CD4-positive, alpha-beta T cell treated with Interleukin-2 at 100 ng/mL for 4 hours (primary cell): ENCODE measurements around the gene ERICH6B.
A peak's percentile ranks its signal among the peaks of the same experiment; 100 is the strongest.

Source experiments
- DNase-seq: peaks from one replicate; pipeline ENCODE4 v3.0.0-alpha.2; 2020; ENCODE audit warnings: low spot score

ERICH6B gene

DNA sequence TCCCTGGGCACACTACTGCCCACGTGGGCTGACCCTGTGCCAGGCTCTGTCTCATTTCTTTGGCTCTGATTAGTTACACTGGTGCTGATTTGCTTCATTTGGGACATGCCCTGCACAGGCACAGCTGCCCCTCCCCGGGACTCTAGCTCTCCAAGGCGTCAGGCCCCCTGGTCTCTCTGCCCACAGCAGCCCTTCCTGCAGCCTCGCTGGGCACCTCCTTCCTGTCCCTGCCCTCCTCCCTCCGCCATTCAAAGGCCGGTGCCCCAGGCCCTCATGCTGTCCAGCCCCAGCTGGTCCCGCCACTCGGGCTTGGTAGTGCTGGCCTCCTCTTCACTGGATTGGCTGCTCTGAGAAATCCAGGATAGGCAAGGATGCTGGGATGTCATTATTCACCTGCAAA is 73.1 kb downstream of the ERICH6B start:
- DNase-seq = no peak

DNA sequence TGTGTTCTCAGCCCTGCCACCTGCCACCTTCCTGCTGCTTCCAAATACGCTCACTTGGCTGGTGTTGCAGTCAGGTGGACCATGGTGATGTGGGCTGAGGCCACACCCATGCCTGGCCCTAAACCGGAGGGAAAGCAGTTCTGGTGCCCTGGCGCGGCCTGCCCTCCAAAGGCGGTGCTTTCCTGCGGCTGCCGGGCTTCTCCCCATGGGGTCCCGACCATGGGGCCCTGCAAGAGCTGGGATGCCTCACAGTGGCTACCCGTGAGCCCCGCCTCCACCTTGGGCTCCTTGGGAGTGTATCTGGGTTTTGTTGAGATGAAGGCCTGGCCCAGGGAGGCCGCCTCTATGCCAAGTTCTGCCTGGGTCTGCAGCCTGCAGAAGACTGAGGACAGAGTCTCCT is 73.7 kb downstream of the ERICH6B start:
- no peak for DNase-seq

DNA sequence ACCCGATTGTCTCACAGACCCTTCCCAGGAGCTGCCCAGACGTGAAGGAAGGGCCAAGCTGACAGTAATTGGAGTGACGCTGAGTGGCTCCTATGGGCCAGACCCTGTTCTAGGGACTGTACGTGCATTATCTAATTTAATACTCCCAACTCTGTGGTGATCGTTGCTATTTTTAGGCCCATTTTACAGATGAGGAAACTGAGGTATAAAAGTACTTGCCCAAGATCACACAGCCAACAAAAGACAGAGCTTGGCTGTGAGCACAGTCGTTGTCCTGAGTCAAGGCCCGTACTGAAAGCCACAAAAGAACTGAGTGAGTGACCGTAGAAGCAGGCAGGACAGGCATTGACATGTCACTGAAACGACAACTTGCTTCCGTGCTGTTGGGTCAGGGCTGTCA is 74.7 kb downstream of the ERICH6B start:
- no peak for DNase-seq

DNA sequence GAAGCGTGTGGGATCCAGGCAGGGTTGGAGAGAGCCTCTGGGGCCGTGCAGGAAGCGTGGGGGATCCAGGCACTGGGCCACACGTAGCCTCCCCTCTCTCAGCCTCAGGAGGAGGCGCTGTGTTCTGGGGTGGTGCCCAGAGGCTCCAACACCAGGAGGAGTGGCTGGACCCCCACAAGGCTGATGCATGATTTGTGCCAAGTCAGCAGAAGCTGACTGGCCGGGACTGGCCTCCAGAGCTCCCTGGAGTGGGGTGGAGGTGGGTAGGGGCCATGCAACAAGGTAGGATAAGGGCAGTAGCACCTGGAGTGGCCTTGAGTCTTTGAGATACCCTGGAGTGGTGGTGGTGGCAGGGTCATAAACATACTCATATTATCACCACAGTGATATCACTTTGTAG is 75.3 kb downstream of the ERICH6B start:
- no peak for DNase-seq

DNA sequence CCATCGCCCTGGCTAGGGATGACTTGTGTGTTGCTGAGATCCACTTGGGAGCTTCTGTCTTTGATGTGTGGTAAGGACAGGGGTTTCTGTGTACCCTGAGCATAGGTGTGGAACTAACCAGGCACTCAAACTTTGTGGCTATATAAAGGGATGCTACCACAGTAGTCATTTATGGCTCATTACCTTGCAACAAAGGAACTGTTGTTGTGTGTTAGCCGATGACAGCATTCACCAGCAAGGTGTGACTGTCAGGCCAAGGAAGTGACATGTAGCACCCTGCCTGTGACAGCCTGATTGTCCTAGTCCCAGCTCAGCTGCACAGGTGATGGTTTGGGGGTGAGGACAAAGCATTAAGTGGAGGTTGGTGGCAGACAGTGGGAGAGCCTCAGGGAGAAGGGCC is 77.2 kb downstream of the ERICH6B start:
- no peak for DNase-seq

DNA sequence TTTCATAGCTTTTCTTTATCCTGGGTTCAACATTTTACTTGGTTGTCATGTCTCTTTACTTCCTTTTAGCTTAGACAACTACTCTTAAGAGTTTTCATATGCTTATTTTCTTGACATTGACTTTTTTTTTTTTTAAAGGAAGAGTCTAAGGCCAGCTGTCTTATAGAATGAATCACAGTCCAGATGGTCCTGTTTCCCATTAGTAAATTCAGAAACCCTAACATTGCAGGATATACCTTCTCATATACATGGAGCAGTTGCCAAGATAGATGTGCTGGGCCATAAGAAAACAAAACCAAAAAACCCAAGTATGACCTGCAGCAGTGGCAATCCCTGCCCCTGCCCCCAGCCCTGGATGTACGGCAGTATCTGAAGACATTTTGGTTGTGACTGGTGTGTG is 78.0 kb downstream of the ERICH6B start:
- no peak for DNase-seq

DNA sequence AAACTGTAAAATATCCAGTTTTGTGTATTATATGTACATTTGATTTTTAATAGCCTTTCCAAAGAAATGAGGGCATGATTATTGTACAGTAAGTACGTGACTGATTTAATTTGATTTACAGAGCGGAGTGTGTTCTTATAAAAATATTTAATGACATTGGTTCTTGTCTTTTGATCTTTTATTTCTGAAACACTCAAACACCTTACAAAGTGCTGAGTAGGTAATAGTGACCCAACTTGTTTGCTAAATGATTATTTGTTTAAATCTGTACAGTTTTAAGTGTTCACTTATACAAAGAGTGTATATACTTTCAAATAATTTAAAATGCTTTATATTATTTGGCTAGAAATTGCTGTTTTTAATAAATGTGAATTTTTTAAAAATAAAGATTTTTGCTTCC is 79.3 kb downstream of the ERICH6B start:
- DNase-seq = no peak

- no peak for DNase-seq
Measured at GRCh38 chr13:45534604-45535003, 80.9 kb downstream of the ERICH6B start.

DNA sequence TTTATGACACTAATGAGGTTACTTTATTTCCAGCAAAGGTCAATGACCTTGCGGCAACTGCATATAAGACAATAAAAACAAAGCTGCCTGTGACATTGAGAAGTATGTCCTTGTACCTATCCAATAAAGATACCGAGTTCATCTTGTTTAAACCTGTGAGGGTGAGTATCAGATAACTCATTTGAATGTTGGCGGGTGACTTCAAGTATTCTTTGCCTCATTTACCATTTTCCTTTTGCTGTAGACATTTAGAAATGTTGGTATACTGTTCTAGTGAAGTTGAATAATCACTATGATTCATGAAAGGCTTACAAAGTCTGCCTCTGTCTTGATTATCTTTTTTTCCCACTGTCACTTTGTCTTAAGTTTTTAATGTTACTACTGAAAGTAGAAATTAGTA is 85.8 kb downstream of the ERICH6B start:
- no peak for DNase-seq

DNA sequence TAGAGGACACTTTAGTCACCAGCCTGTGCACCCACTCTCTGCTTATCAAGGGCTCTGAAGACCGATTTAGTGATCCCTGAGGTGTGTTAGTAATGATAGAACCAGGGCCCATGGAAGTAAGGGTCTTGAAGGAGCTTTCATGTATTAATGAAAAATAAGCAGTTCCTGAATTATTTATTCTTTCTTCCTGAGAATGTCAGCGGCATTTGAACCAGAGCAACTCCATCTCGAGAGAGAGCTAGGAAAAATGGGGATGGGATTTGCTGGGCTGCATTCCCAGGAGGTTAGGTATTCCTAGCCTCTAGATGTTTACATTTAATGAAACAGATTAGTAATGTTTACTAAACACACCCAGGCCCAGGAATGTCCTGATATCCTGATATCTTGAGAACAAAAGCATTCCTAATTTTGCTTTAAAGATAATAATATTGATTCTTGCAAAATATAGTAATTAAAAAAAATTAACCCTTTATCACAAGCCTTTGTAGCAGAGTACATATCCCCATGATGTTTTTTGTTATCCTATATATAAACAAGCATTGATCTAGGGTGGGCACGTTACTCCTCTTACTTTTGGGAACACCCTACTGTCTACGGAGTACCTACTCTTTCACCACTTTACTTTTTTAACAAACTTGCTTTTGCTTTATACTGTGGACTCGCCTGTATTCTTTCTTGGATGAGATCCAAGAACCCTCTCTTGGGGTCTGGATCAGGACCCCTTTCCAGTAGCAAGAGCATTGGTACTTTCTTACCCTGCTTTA is 87.7 kb downstream of the ERICH6B start:
- DNase-seq = no peak

DNA sequence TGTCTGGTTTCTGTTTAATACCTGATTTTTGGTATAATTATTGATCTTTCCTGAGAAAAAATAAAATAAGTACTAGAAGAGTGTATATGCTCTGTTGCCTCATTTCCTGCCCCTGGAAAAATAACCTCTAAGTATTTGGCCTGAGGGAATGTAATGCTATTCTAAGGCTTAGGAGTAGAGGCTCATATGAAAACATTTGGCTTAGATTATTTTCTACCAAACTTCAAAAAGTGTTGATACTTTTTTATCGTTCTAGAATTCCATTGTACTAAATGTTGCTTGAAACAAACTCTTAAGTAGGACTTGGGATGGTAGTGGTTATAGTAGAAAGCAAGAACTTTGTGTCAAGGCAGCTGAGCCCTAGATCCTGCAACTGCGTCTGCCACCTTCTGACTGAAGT is 93.0 kb downstream of the ERICH6B start:
- no peak for DNase-seq

DNA sequence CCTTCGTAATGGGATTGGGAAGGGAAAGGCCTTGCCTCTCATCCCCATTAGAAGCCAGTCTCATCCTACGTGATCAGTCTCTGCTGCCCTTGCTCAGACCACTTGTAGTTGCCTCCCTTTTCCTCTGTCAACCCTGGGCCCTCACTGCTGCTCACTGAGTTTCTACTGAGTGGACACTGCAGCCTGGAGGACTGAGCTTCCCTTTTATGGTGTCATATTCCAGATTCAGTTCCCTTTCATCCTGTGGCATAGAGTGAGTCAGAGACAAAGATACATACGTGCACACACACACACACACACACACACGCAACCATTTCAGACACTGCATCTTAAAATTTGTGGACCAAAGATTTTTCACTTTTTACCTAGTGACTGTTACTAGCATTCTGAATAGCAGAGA is 94.2 kb downstream of the ERICH6B start:
- DNase-seq = peak; percentile 4

DNA sequence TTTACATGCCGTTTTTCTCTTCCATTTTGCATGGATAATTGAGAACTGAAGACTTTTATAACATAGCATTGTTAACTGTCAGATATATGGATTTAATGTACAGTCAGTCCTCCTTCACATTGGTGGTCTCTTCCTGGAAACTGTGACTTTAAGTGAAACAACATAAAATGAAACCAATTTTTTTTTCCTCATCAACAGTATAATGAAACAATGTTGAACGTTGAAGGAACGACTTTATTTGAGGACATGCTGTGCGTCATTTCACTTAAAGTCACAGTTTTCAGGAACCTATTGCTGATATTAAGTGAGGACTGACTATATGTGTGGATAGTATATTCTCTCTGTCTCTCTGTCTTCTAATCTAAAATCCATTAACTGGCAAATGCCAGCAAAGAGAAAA is 96.0 kb downstream of the ERICH6B start:
- no peak for DNase-seq

DNA sequence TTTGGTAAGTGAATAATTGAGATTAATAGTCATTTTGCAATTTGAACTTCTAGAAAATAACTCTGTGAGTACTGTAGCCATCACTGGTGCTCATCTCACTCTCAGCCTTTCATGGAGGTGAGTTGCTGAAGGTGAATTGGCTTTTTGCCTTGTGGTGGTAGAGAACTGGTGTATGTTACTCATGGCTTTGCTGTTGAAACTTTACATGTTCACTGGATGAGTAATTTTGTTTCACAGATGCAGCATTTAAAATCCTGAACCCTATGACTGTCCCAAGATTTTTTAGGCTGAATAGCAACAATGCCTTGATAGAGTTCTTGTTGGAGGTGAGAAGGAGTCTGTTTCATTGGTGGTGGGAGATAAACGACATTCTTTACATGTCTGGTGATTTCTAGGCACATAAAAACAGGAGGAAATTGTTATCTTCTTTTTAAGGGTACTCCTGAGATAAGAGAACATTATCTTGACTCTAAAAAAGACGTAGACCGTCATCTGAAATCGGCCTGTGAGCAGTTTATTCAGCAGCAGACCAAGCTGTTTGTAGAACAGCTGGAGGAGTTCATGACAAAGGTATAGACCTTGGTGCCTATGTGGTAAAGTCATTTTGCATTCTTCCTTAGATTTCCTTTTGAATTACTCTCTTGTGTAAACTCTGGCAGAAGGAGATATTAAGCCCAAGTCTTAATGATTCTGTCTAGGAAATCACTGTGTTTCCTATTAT is 96.9 kb downstream of the ERICH6B start:
- no peak for DNase-seq

DNA sequence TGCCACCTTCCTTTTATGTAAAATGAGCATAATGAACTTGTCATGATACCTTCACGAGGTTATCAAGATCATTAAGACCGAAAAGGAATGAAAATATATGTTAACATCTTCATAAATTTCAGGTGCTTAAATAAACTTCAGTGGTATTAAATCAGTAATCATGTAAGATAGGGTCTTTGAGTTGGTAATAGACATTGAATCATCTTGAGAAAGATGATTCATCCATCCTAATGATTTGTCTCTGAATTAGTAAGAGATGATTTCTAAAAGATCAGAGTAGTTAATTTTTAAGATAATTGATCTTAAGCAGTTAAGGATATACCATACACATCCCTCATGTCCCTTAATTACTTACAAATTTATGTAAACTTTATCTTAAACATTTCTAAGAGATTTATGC is 98.8 kb downstream of the ERICH6B start:
- no peak for DNase-seq

GRCh38 chr13:45512098-45512496 is 103.4 kb downstream of the ERICH6B start:
- peak; percentile 3 for DNase-seq

DNA sequence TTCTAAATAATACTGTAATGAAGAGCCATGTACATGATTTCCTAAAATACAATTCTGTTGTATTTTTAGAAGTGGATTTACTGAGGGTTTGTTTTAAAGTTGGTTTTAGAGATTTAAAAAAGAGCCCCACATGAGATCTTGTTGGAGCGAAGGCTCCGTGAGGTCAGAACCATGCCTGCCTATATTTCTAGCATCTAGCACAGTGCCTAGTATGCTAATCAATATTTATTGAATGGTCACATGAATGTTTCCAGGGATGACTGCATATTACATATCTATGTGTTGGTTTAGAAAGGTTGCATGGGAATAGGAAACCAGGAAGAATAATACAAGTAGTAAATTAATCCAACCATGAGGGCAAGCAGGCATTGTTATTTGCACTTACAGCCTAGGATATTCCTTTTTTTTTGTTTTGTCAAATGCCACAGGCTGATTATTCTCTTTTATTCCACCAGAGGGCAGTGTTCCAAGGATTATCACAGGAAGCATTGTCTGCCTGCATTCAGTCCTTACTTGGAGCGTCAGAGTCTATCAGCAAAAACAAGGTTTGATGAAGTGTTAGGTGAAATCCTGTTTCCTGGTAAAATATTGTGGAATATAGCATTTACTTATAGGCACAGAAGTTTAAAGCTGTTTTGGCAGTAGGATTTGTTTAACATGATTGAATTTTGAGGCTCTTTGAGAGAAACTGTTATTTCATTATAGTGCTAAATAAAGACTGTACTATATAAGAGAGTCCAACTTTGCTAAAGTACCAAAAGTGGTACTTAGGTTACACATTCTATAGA is 104.0 kb downstream of the ERICH6B start:
- peak; percentile 74 for DNase-seq

GRCh38 chr13:45510672-45511071 is 104.9 kb downstream of the ERICH6B start:
- no peak for DNase-seq

- no peak for DNase-seq
Measured at GRCh38 chr13:45508776-45509175, 106.8 kb downstream of the ERICH6B start.

DNA sequence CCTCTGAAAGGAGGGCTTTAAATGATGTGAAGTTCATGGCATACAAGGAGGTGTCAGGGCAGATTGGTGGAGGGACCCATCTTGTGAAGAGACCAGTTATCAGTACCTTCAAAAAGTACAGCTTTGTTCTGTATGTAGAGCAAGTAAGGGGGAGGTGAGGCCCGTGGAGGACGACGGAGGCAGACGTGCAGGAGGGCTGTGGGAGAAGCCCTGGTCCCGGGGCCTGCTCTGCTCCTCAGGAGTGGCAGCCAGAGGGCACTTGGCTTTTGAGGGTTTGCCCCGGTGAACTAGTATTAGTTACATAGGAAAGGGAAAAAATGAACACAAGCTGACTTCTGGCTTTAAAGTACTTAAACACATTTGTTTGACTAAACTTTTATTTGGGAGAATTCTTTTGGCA is 108.7 kb downstream of the ERICH6B start:
- no peak for DNase-seq

DNA sequence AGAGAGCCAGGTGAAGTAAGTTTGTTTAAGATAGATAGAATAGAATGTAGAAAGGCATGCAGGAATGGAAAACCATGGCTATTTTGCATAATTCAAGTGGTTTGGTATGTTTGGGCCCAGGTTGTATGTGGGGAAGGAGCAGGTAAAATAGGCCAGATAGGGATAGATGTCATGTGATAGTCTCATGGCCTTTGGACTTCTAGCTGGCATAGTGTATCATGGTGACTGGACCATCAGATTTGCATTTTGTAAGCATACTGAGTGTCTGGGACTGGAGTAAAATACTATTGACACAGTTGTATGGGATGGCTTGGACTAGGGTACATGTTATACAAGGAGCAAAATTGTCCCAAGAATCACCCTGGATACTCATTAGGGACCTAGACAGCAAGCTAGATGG is 111.9 kb downstream of the ERICH6B start:
- no peak for DNase-seq

DNA sequence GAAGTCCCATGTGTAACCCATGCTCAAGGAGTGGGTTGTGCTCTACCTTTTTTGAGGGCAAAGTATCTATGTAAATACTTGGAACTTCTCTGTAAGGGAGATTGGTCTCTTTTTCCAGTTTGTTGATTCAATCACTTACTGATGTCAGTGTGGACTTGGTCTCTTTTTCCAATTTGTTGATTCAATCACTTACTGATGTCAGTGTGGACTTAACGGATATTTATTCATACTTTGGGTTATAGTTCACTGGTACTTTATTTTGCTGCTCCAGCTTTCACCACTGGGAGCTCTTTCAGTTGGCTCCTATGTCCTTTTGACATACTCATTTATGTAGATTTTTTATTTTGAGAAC is 114.4 kb downstream of the ERICH6B start:
- no peak for DNase-seq

DNA sequence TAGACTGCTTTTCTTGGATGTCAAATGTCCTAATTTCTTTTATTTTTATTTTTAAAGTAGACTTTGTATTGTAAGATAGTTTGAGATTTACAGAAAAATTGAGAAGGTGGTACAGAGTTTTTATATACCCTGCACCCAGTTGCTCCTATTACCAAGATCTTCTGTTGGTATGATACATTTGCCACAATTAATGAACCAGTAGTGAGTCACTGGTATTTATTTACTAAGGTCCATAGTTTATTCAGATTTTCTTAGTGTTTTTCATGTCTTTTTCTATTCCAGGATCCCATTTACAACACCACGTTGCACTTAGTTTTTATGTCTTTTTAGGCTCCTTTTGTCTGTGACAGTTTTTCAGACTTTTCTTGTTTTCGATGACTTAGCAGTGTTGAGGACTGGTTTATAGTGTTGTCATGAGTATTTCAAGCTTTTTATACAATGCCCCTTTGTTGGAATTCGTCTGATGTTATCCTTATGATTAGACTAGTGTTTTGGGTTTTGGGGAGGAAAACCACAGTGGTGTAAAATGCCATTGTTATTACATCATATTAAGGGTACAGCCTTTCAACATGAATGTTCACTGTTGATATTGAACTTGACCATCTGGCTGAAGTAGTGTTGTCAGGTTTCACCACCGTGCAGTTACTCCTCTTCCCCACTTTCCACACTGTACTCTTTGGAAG is 114.9 kb downstream of the ERICH6B start:
- no peak for DNase-seq
